Omental fat pad (tissue), 4 donors: ENCODE results near the gene FKBP8. TPM values are rescaled to one million over a fixed set of nuclear protein-coding genes. Genes with fewer than 3 reads are reported as not detected.

ENCODE experiments used
- ATAC-seq: fragments of 150-250 bp; one replicate; pipeline ENCODE4 v1.9.1; 2016; ENCODE audit warnings: mild to moderate bottlenecking, moderate library complexity; ENCODE audit not compliant: low FRiP score
- DNase-seq: peaks from one replicate; pipeline ENCODE4 v3.0.0-alpha.2; 2019; ENCODE audit warnings: low spot score
- CTCF ChIP-seq, 3 donors: fragments of 450-650 bp; IDR thresholded peaks; one replicate each; pipeline ENCODE4 v1.5.1; 2016 to 2017; ENCODE audit warnings: antibody characterized with exemption in 3 of 3, mild to moderate bottlenecking in 3 of 3, moderate library complexity in 2 of 3
- total RNA-seq, 4 donors: library from RNA; depleted of rRNA; stranded (reverse); fragments of >200 nt; gene quantifications; one replicate each; pipeline ENCODE4 v1.1.0, GENCODE V29; 2016

Gene FKBP8
- total RNA-seq, 4 donors from 2014 or later, result 193 to 275 (median 236) TPM

- ATAC-seq, result no peak
- no peak for TF ChIP-seq CTCF (IDR thresholded peaks at IDR 0.05)
Measured at GRCh38 chr19:18494267-18494607, 49.1 kb downstream of the FKBP8 start.

GRCh38 chr19:18493440-18494266 is 49.7 kb downstream of the FKBP8 start:
- TF ChIP-seq CTCF (IDR thresholded peaks at IDR 0.05), result no peak
- no peak for ATAC-seq
- DNase-seq, result no peak

More at GRCh38 chr19:18494267-18494607, 49.1 kb downstream of the FKBP8 start:
- no peak for DNase-seq

- no peak for DNase-seq
- no peak for ATAC-seq
Measured at GRCh38 chr19:18491995-18492953, 51.1 kb downstream of the FKBP8 start.

GRCh38 chr19:18490728-18491127 is 52.6 kb downstream of the FKBP8 start:
- TF ChIP-seq CTCF (IDR thresholded peaks at IDR 0.05), result no peak
- ATAC-seq (no peak), DNase-seq (no peak)

More at GRCh38 chr19:18491995-18492953, 51.1 kb downstream of the FKBP8 start:
- no peak for TF ChIP-seq CTCF (IDR thresholded peaks at IDR 0.05)

GRCh38 chr19:18489627-18490184 is 53.7 kb downstream of the FKBP8 start:
- DNase-seq, result no peak
- ATAC-seq, result no peak
- no peak for TF ChIP-seq CTCF (IDR thresholded peaks at IDR 0.05)

GRCh38 chr19:18488838-18489626 is 54.3 kb downstream of the FKBP8 start:
- ATAC-seq (no peak), DNase-seq (no peak)
- no peak for TF ChIP-seq CTCF (IDR thresholded peaks at IDR 0.05)
